ENCODE measurements around the gene BANP. TPM values are rescaled to one million over a fixed set of nuclear protein-coding genes. Genes with fewer than 3 reads are reported as not detected.
"Not testable (repeated sequence)": the region's sequence is repeated elsewhere in the genome, so short reads cannot be mapped to it uniquely, and the experiment has no call there.

The BANP gene
- total and polyA plus RNA-seq, 2 of the 8 experiments (the other 6 are each of a cell fraction or from before 2014, with no cell fraction given) = 25.8 to 39.8 TPM

- H3K56ac ChIP-seq (replicated peaks; ENCODE audit: insufficient read length, low read depth, low read length); H2BK120ac ChIP-seq (replicated peaks; ENCODE audit: low read depth, low read length); H4K5ac ChIP-seq (ENCODE audit: insufficient read length, low read depth, low read length); H3K23ac ChIP-seq (ENCODE audit: insufficient read length); H3K27me3 ChIP-seq (replicated peaks in 1 of 4; ENCODE audit: control insufficient read depth in 3 of 4, extremely low read depth in 1 of 4, insufficient read depth in 3 of 4, low read length in 3 of 4); H3K18ac ChIP-seq (ENCODE audit: extremely low read depth, low read length); H3K9me3 ChIP-seq (ENCODE audit: insufficient read depth in 2 of 2, low read depth in 1 of 2, low read length in 1 of 2); H2AFZ ChIP-seq (ENCODE audit: low read length); H3K14ac ChIP-seq (ENCODE audit: insufficient read length); POLR2A ChIA-PET (ENCODE audit: partially characterized antibody); H4K20me1 ChIP-seq (replicated peaks in 1 of 2; ENCODE audit: control insufficient read depth in 1 of 2, insufficient read depth in 2 of 2, low read length in 2 of 2); H2BK12ac ChIP-seq (ENCODE audit: low read depth, low read length); H3K79me2 ChIP-seq (ENCODE audit: control insufficient read depth in 1 of 2, insufficient read depth in 2 of 2, low read length in 2 of 2); H2AK5ac ChIP-seq (ENCODE audit: low read depth, low read length); H3K23me2 ChIP-seq (ENCODE audit: low read depth, low read length); CTCF ChIA-PET (ENCODE audit: partially characterized antibody); H3K4me1 ChIP-seq (replicated peaks in 1 of 4; ENCODE audit: control insufficient read depth in 3 of 4, insufficient read depth in 4 of 4, low read length in 3 of 4); FAIRE-seq; H2BK20ac ChIP-seq (ENCODE audit: low read length); H4K91ac ChIP-seq (replicated peaks; ENCODE audit: insufficient read length, low read length); H3K4me3 ChIP-seq (ENCODE audit: extremely low read depth in 1 of 4, insufficient read depth in 2 of 4, low read depth in 3 of 4, low read length in 4 of 4); DNase-seq (ENCODE audit: low read depth in 1 of 2, low spot score in 2 of 2); H3K4ac ChIP-seq (replicated peaks; ENCODE audit: insufficient read length, low read depth, low read length); H3K27ac ChIP-seq (ENCODE audit: low read depth, low read length); H3K79me1 ChIP-seq (ENCODE audit: low read depth, low read length); H4K8ac ChIP-seq (ENCODE audit: extremely low read depth, insufficient read depth, low read length); H2BK5ac ChIP-seq (ENCODE audit: low read depth, low read length); H3K9ac ChIP-seq (replicated peaks in 1 of 4; ENCODE audit: extremely low read depth in 1 of 4, low read depth in 3 of 4, low read length in 3 of 4); H2BK15ac ChIP-seq (ENCODE audit: low read length); H3K36me3 ChIP-seq (ENCODE audit: control insufficient read depth in 2 of 4, insufficient read depth in 4 of 4, low read length in 3 of 4); H3K4me2 ChIP-seq (ENCODE audit: insufficient read depth in 1 of 2, low read depth in 2 of 2, low read length in 2 of 2): not testable (repeated sequence)
- WGBS, 2 experiments (ENCODE audit: extremely low coverage in 1 of 2, insufficient coverage in 1 of 2, insufficient read length in 1 of 2, insufficient replicate concordance in 2 of 2, low coverage in 1 of 2, low lambda C conversion rate in 2 of 2, missing lambda C conversion rate in 1 of 2) = 95% methylated on average over 6 of the region's 38 CpGs; no CpG with 5 or more reads in 1 of the 2 experiments
These were observed 139.3 kb downstream of the BANP start for GRCh38 chr16:88090377-88091175.
